HepG2 (cell line): Measurements from ENCODE around the gene TIMM13.

Experiments used
- KLF16 ChIP-seq, 2 experiments: sonication (generic) in 1 of 2; formaldehyde crosslinking in 1 of 2; IDR thresholded peaks; 2 replicates each; pipeline versions ENCODE4 v1.6.1 to v1.8.0; 2016 to 2023; ENCODE audit warnings: missing genetic modification reagents in 2 of 2, missing compliant biosample characterization in 1 of 2
- POLR2AphosphoS5 ChIP-seq: IDR thresholded peaks from 2 replicates; pipeline ENCODE4 v1.6.1; 2012; ENCODE audit warnings: low read depth, low read length
- PPARG ChIP-seq: conservative IDR thresholded peaks from 2 replicates; pipeline ENCODE4 v1.6.1; 2016; ENCODE audit warnings: missing biosample characterization, missing genetic modification reagents
- ZNF3 ChIP-seq: IDR thresholded peaks from 2 replicates; pipeline ENCODE4 v1.7.0; 2017; ENCODE audit warnings: inconsistent platforms
- TF ChIP-seq, protein P1 (sequence below): IDR thresholded peaks from 2 replicates; pipeline ENCODE4 v1.6.1; 2016; ENCODE audit warnings: missing compliant biosample characterization, missing genetic modification reagents, borderline replicate concordance

GRCh38 chr19:2443116-2443784 is 15.9 kb upstream of the TIMM13 start:
- no peak for TF ChIP-seq ZNF3 (CRISPR knock-in tag)
- TF ChIP-seq, protein P1, sequence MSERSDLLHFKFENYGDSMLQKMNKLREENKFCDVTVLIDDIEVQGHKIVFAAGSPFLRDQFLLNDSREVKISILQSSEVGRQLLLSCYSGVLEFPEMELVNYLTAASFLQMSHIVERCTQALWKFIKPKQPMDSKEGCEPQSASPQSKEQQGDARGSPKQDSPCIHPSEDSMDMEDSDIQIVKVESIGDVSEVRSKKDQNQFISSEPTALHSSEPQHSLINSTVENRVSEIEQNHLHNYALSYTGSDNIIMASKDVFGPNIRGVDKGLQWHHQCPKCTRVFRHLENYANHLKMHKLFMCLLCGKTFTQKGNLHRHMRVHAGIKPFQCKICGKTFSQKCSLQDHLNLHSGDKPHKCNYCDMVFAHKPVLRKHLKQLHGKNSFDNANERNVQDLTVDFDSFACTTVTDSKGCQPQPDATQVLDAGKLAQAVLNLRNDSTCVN (CRISPR knock-in tag) = no peak
- TF ChIP-seq PPARG (CRISPR knock-in tag) = no peak
- TF ChIP-seq KLF16 (CRISPR knock-in tag; IDR thresholded peaks at IDR 0.05) = no peak
- no peak for TF ChIP-seq POLR2AphosphoS5
